GM21526 (cell line): ENCODE data around the gene GNG12.

ENCODE experiments used
- ATAC-seq: cut with Tn5 transposase; IDR thresholded peaks from one replicate; pipeline ENCODE4 v1.9.1; 2021; ENCODE audit warnings: moderate library complexity; ENCODE audit not compliant: unreplicated experiment, low FRiP score

The GNG12 gene

DNA sequence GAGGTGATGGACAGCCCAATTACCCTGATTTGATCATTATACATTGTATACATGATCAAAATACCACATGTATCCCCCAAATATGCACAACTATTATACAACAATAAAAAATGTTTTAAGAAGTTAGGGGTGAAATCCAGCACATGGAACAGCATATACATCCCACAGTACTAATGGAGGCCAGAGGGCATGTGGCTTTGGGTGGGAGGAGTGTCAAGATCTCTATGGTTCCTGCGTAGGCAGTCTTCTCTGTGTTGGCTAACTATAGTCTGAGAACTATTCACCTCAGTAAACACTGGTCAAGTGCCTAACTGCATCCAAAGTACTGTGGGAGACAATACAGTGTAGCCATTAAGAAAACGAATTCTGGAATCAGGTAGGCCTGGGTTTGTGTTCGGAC is 74.2 kb downstream of the GNG12 start:
- ATAC-seq: no peak

DNA sequence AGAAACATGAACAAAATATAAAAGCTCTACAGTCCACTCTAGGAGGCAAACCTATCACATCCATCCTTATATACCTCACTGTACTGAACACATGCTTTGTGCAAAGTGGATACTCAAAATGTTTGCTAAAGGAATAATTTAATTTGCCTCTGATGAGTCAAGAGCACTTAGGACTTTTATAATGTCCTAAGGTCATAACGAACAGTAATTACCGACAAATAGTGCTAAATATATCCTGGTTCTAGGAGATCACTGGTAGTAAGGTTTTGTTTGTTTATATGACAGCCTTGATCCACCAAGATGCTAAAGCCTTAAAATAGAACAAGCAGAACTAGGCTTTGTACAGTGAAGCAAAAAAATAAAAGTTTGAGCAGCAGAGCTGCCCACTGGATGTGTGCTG is 77.6 kb downstream of the GNG12 start:
- no peak for ATAC-seq

- ATAC-seq: no peak
These were observed 78.1 kb downstream of the GNG12 start for GRCh38 chr1:67755160-67755559.

GRCh38 chr1:67754526-67754920 is 78.7 kb downstream of the GNG12 start:
- ATAC-seq: no peak

DNA sequence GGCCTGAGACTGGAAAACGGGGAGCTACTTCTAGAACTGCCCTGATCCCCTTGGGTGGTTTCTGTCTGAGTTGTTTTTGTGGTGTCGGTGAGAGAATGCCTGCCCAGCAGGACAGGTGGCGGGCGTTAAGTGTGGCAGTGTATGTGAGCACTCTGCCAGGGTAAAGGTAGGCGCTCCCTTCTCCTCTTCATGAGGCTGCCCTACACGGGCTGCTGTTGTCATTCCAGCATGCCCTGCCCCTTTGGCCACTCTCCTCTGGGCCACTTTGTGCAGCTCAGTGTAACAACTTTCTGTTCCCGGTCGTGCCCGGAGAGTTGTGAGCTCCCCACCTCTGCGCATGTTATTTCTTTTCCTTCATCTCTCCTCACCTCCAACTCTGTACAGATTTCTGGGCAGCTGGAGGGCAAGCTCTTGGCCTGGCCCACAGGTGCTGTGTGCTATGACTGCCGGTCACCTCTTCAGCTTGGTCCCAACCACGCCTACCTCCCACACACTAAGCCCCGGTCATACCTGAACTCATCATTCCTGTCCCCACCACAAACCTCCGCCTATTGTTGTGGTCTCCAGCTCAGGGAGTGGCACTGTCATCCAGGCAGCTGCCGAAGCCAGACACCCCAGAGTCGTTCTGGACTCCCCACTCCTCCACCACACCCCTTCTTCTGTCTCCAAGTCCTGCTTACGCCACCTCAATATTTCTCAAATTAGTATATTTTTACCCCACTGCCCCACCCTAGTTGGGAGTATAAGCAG is 79.3 kb downstream of the GNG12 start:
- no peak for ATAC-seq

- ATAC-seq: no peak
These were observed 81.0 kb downstream of the GNG12 start for GRCh38 chr1:67752306-67752705.

DNA sequence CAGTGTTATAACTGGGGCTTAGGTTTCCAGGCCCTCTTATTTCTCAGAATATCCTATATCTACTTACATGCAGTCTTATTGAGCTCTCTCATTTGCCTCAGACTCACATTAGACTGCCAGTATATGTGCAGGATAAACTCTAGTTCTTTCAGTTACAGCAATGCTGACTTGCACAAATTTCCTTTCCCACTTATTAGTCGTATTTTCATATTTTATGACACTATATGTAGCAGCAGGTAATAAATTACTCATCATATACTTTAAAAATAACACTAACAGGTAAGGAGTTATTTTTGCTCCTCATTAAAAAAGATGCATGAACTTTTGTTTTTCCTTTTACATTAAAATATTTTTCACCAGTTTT is 82.6 kb downstream of the GNG12 start:
- no peak for ATAC-seq

- ATAC-seq: no peak
These were observed 83.2 kb downstream of the GNG12 start for GRCh38 chr1:67749844-67750690.

DNA sequence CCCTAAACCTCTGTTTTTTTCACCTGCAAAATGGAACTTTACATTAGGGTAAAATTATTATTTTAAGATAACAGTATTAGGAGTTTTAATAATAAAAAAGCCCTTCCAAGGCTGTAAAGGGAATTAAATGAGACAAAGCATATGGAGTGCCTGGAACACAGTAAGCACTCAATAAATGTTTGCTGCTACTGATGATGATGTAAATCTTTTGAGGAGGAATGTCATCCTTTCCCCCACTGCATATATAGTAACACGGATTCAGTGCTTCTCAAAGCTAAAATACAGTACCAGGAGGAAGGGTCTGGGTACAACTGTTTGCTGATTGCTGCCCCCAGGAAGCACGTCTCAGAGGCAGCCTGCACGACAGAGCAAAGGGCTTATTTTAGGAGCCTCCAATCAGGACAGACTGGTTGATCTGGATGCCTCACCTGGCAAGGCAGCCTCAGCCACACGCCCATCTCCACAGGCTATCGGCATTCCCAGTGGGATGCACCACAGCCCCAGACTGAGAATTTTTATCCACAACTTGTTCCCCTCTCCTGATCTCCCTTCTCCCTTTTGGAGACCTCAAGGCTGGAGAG is 83.9 kb downstream of the GNG12 start:
- no peak for ATAC-seq

DNA sequence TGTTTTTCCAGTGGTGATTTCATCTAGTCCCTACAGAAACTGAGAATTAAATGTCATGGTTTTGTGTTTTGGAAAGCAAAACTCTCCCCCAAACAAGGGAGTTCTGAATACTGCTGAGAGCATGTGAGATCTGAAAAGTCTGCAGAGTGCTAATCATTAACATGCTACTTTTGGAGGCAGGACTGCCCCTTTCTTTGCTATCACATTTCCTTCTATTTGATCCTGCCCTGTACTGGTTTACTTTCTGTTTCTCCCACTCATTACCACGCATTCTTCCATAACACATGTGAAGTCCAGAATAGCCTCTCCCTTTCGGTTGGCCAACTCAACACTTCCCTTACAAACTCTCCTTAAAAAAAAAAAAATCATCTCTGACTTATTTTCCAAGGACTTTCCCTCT is 84.6 kb downstream of the GNG12 start:
- peak; percentile 55 for ATAC-seq

DNA sequence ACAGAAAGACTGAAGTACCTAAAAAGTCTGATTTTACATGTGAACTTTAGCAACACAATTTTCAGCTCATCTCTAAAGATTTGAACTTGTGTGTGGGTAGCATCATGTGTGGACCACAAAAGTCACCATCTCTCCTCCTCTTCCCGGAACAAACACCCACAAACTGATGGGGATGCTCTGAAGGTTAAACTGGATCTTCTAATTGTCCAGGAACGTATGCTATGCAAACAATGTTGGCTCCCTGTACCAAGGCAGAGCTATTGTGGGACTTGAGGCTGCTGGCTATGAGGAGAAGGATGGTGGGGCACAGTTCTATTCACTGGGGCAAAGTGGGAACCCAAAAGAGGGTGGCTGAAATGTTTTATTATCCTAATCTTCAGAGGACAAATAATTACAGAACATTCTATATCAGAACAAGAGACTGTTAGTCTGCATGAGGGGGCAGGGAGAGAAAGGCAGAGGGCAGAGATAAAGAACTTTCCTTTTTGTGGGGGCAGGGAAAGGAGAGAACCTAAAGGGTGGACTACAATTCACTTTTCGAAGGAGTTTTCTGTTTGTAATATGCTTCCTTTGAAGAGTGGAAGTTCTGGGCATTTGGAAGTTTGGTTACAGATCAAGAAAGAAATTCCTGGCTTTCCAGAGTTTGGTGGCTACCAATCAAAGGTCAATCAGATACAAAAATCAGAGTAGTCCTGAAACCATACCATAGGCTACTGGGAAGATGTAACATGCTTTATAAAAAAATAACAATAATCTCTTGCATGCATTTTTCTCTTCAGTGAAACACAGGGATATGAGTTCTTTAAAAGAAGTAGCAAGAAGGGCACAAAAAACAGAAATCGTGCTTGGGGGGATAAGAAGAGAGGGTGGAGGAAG is 85.4 kb downstream of the GNG12 start:
- ATAC-seq: no peak

GRCh38 chr1:67745875-67746698 is 87.2 kb downstream of the GNG12 start:
- no peak for ATAC-seq

- no peak for ATAC-seq
These were observed 90.1 kb downstream of the GNG12 start for GRCh38 chr1:67743072-67743725.

DNA sequence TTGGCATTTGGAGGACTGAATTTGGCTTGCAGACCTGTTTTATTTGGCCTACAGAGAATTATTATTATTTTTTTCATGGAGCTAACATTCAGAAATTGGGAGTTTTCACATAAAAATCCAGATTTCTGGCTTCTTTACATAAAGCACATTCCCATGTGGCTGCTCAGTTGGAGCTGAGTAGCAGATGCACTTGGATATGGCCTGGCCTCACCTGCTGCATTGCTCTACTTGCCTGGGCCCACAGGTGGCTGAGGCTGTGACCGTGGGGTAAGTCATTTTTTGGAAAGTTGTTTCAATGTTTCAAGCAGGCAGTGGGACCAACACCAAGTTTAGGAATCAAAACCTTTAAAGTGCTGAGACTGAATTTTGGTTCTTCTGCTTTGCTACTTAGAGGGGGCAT is 91.5 kb downstream of the GNG12 start:
- no peak for ATAC-seq

GRCh38 chr1:67741121-67741520 is 92.1 kb downstream of the GNG12 start:
- no peak for ATAC-seq

GRCh38 chr1:67740543-67740942 is 92.7 kb downstream of the GNG12 start:
- ATAC-seq: no peak

GRCh38 chr1:67739361-67739760 is 93.9 kb downstream of the GNG12 start:
- no peak for ATAC-seq

GRCh38 chr1:67738401-67738800 is 94.9 kb downstream of the GNG12 start:
- ATAC-seq: no peak

GRCh38 chr1:67737875-67738274 is 95.4 kb downstream of the GNG12 start:
- no peak for ATAC-seq
